ENCODE data around the gene CEP120. TPM values are rescaled to one million over a fixed set of nuclear protein-coding genes. Genes with fewer than 3 reads are reported as not detected.

Gene CEP120
- total RNA-seq, 1 experiment from 2014 or later, result 25.5 TPM

GRCh38 chr5:123439709-123440108, 16.5 kb upstream of the CEP120 start:
- no TSS peak for BruUV-seq (replicated peaks)
- Histone ChIP-seq H3K4me3 (ENCODE audit: low read depth, low read length, poor library complexity, severe bottlenecking) (no peak overlapping the region), H3K4me1 (ENCODE audit: insufficient read depth, low read length, poor library complexity, severe bottlenecking) (no peaks in the 10 kb centered on the region), H3K27me3 (replicated peaks; ENCODE audit: insufficient read depth, low read depth, low read length, poor library complexity) (no peaks in the 10 kb centered on the region), H3K9me3 (ENCODE audit: low read depth, low read length, poor library complexity, severe bottlenecking) (no peaks in the 10 kb centered on the region), H3K36me3 (ENCODE audit: insufficient read depth, low read length, poor library complexity, severe bottlenecking) (no peaks in the 10 kb centered on the region), H3K27ac (ENCODE audit: low read depth, low read length, poor library complexity, severe bottlenecking) (no peak overlapping the region)
- TF ChIP-seq EZH2 (IDR thresholded peaks at IDR 0.05; ENCODE audit: borderline replicate concordance, low read depth, low read length, poor library complexity, severe bottlenecking), result no peak
- intact Hi-C loops (cut with micrococcal nuclease; ENCODE audit: unreplicated experiment), result no loop called here
- ChIA-PET POLR2A (ENCODE audit: low non-redundant PET) (no interaction called here), CTCF (no interaction called here)
- peak; percentile 45 for DNase-seq (ENCODE audit: low spot score)

DNA sequence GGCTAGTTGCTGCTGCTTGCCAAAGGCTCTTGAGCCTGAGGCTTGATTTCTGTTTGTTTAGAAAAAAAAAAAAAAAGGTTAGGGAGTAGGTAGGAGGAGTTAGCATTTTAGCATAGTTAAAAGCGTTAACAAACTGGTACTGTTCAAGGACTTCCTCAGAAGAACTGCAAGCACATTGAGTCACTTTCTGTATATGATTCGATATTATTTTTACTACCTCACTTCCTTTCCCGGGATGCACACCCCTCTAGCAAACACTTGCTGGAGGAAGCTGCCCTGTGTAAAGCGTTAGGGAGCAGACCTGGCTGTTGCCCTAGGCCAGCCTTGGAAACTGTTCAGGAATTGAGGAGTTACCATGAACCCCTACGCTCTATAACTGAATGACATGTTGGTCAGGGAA, 15.7 kb upstream of the CEP120 start:
- Histone ChIP-seq H3K4me1 (ENCODE audit: insufficient read depth, low read length, poor library complexity, severe bottlenecking) (no peaks in the 10 kb centered on the region), H3K27ac (ENCODE audit: low read depth, low read length, poor library complexity, severe bottlenecking) (no peak overlapping the region), H3K9me3 (ENCODE audit: low read depth, low read length, poor library complexity, severe bottlenecking) (no peaks in the 10 kb centered on the region), H3K27me3 (replicated peaks; ENCODE audit: insufficient read depth, low read depth, low read length, poor library complexity) (no peaks in the 10 kb centered on the region), H3K36me3 (ENCODE audit: insufficient read depth, low read length, poor library complexity, severe bottlenecking) (no peaks in the 10 kb centered on the region), H3K4me3 (ENCODE audit: low read depth, low read length, poor library complexity, severe bottlenecking) (no peak overlapping the region)
- BruUV-seq (replicated peaks), result no TSS peak
- intact Hi-C loops (cut with micrococcal nuclease; ENCODE audit: unreplicated experiment), result no loop called here
- DNase-seq (ENCODE audit: low spot score), result no peak
- ChIA-PET POLR2A (ENCODE audit: low non-redundant PET) (no interaction called here), CTCF (no interaction called here)
- TF ChIP-seq EZH2 (IDR thresholded peaks at IDR 0.05; ENCODE audit: borderline replicate concordance, low read depth, low read length, poor library complexity, severe bottlenecking), result no peak
- TF ChIP-seq, protein P1, sequence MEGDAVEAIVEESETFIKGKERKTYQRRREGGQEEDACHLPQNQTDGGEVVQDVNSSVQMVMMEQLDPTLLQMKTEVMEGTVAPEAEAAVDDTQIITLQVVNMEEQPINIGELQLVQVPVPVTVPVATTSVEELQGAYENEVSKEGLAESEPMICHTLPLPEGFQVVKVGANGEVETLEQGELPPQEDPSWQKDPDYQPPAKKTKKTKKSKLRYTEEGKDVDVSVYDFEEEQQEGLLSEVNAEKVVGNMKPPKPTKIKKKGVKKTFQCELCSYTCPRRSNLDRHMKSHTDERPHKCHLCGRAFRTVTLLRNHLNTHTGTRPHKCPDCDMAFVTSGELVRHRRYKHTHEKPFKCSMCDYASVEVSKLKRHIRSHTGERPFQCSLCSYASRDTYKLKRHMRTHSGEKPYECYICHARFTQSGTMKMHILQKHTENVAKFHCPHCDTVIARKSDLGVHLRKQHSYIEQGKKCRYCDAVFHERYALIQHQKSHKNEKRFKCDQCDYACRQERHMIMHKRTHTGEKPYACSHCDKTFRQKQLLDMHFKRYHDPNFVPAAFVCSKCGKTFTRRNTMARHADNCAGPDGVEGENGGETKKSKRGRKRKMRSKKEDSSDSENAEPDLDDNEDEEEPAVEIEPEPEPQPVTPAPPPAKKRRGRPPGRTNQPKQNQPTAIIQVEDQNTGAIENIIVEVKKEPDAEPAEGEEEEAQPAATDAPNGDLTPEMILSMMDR (conservative IDR thresholded peaks at IDR 0.05; ENCODE audit: low read depth, low read length), result no peak

- intact Hi-C loops (cut with micrococcal nuclease; ENCODE audit: unreplicated experiment), result no loop called here
- CTCF ChIA-PET, result no interaction called here
Observed at GRCh38 chr5:123438244-123438643, 15.0 kb upstream of the CEP120 start.

GRCh38 chr5:123436201-123436600, 13.0 kb upstream of the CEP120 start:
- BruUV-seq (replicated peaks), result no TSS peak
- intact Hi-C loops (cut with micrococcal nuclease; ENCODE audit: unreplicated experiment), result no loop called here
- no peaks in the 10 kb centered on the region for H3K4me1 ChIP-seq (ENCODE audit: insufficient read depth, low read length, poor library complexity, severe bottlenecking)
- H3K4me3 ChIP-seq (ENCODE audit: low read depth, low read length, poor library complexity, severe bottlenecking), result no peak overlapping the region
- POLR2A ChIA-PET (ENCODE audit: low non-redundant PET), result interaction anchor here (0.5 kb wide), 1 partner anchor 586 kb away, joined by 8 read pairs; no protein-coding TSS in a partner anchor
- DNase-seq (ENCODE audit: low spot score), result no peak
- no peak for TF ChIP-seq EZH2 (IDR thresholded peaks at IDR 0.05; ENCODE audit: borderline replicate concordance, low read depth, low read length, poor library complexity, severe bottlenecking)
- TF ChIP-seq, protein P1 (conservative IDR thresholded peaks at IDR 0.05; ENCODE audit: low read depth, low read length), result no peak
- H3K27ac ChIP-seq (ENCODE audit: low read depth, low read length, poor library complexity, severe bottlenecking), result no peak overlapping the region
- CTCF ChIA-PET, result no interaction called here
- no peaks in the 10 kb centered on the region for H3K36me3 ChIP-seq (ENCODE audit: insufficient read depth, low read length, poor library complexity, severe bottlenecking)
- no peaks in the 10 kb centered on the region for H3K27me3 ChIP-seq (replicated peaks; ENCODE audit: insufficient read depth, low read depth, low read length, poor library complexity)
- H3K9me3 ChIP-seq (ENCODE audit: low read depth, low read length, poor library complexity, severe bottlenecking), result no peaks in the 10 kb centered on the region

More at GRCh38 chr5:123438244-123438643, 15.0 kb upstream of the CEP120 start:
- POLR2A ChIA-PET (ENCODE audit: low non-redundant PET), result no interaction called here
- Histone ChIP-seq H3K36me3 (ENCODE audit: insufficient read depth, low read length, poor library complexity, severe bottlenecking) (no peaks in the 10 kb centered on the region), H3K4me3 (ENCODE audit: low read depth, low read length, poor library complexity, severe bottlenecking) (no peak overlapping the region), H3K9me3 (ENCODE audit: low read depth, low read length, poor library complexity, severe bottlenecking) (no peaks in the 10 kb centered on the region), H3K27ac (ENCODE audit: low read depth, low read length, poor library complexity, severe bottlenecking) (no peak overlapping the region), H3K4me1 (ENCODE audit: insufficient read depth, low read length, poor library complexity, severe bottlenecking) (no peaks in the 10 kb centered on the region), H3K27me3 (replicated peaks; ENCODE audit: insufficient read depth, low read depth, low read length, poor library complexity) (no peaks in the 10 kb centered on the region)
- no peak for DNase-seq (ENCODE audit: low spot score)
- no TSS peak for BruUV-seq (replicated peaks)
- no peak for TF ChIP-seq EZH2 (IDR thresholded peaks at IDR 0.05; ENCODE audit: borderline replicate concordance, low read depth, low read length, poor library complexity, severe bottlenecking)
- TF ChIP-seq, protein P1 (conservative IDR thresholded peaks at IDR 0.05; ENCODE audit: low read depth, low read length), result no peak
